Measurements from ENCODE around the gene ZBTB49. TPM values are rescaled to one million over a fixed set of nuclear protein-coding genes. Genes with fewer than 3 reads are reported as not detected.

The ZBTB49 gene
- total RNA-seq, 1 donor from 2014 or later: 4.8 TPM

GRCh38 chr4:4281787-4282186 is 8.3 kb upstream of the ZBTB49 start:
- H3K36me3 Mint-ChIP-seq (ENCODE audit: unreplicated experiment): no peaks in the 10 kb centered on the region
- no peak for DNase-seq
- TF ChIP-seq CTCF (IDR thresholded peaks at IDR 0.05; ENCODE audit: partially characterized antibody, unreplicated experiment): no peak
- no peaks in the 10 kb centered on the region for H3K27me3 Mint-ChIP-seq (ENCODE audit: unreplicated experiment)
- no peaks in the 10 kb centered on the region for H3K4me1 Mint-ChIP-seq (ENCODE audit: low read depth, unreplicated experiment)
- no peak overlapping the region for H3K27ac Mint-ChIP-seq (ENCODE audit: unreplicated experiment)
- H3K9me3 Mint-ChIP-seq (ENCODE audit: unreplicated experiment): no peaks in the 10 kb centered on the region
- no peak overlapping the region for H3K4me3 Mint-ChIP-seq (ENCODE audit: unreplicated experiment)

- no peak overlapping the region for H3K4me3 Mint-ChIP-seq (ENCODE audit: unreplicated experiment)
- H3K4me1 Mint-ChIP-seq (ENCODE audit: low read depth, unreplicated experiment): peaks cover 3% of the 10 kb centered on the region
- TF ChIP-seq CTCF (IDR thresholded peaks at IDR 0.05; ENCODE audit: partially characterized antibody, unreplicated experiment): no peak
- no peak overlapping the region for H3K27ac Mint-ChIP-seq (ENCODE audit: unreplicated experiment)
- H3K27me3 Mint-ChIP-seq (ENCODE audit: unreplicated experiment): no peaks in the 10 kb centered on the region
- no peak for DNase-seq
- H3K36me3 Mint-ChIP-seq (ENCODE audit: unreplicated experiment): no peaks in the 10 kb centered on the region
- no peaks in the 10 kb centered on the region for H3K9me3 Mint-ChIP-seq (ENCODE audit: unreplicated experiment)
Observed at GRCh38 chr4:4284827-4285618, 5.0 kb upstream of the ZBTB49 start.

GRCh38 chr4:4288098-4288497 is 2.0 kb upstream of the ZBTB49 start:
- no peaks in the 10 kb centered on the region for H3K36me3 Mint-ChIP-seq (ENCODE audit: unreplicated experiment)
- no peak for DNase-seq
- peaks cover 4% of the 10 kb centered on the region for H3K9me3 Mint-ChIP-seq (ENCODE audit: unreplicated experiment)
- H3K27me3 Mint-ChIP-seq (ENCODE audit: unreplicated experiment): no peaks in the 10 kb centered on the region
- H3K4me1 Mint-ChIP-seq (ENCODE audit: low read depth, unreplicated experiment): peaks cover 5% of the 10 kb centered on the region
- H3K4me3 Mint-ChIP-seq (ENCODE audit: unreplicated experiment): no peak overlapping the region
- no peak overlapping the region for H3K27ac Mint-ChIP-seq (ENCODE audit: unreplicated experiment)
- no peak for TF ChIP-seq CTCF (IDR thresholded peaks at IDR 0.05; ENCODE audit: partially characterized antibody, unreplicated experiment)

- H3K4me1 Mint-ChIP-seq (ENCODE audit: low read depth, unreplicated experiment): peaks cover 5% of the 10 kb centered on the region
- peak overlapping the region; percentile 94 for H3K4me3 Mint-ChIP-seq (ENCODE audit: unreplicated experiment)
- no peak for TF ChIP-seq CTCF (IDR thresholded peaks at IDR 0.05; ENCODE audit: partially characterized antibody, unreplicated experiment)
- no peaks in the 10 kb centered on the region for H3K27me3 Mint-ChIP-seq (ENCODE audit: unreplicated experiment)
- no peaks in the 10 kb centered on the region for H3K36me3 Mint-ChIP-seq (ENCODE audit: unreplicated experiment)
- H3K9me3 Mint-ChIP-seq (ENCODE audit: unreplicated experiment): peaks cover 4% of the 10 kb centered on the region
- no peak for DNase-seq
- no peak overlapping the region for H3K27ac Mint-ChIP-seq (ENCODE audit: unreplicated experiment)
Observed at GRCh38 chr4:4289055-4289454, 996 bp upstream of the ZBTB49 start.

- Mint-ChIP-seq H3K36me3 (ENCODE audit: unreplicated experiment) (no peaks in the 10 kb centered on the region), H3K9me3 (ENCODE audit: unreplicated experiment) (peaks cover 4% of the 10 kb centered on the region), H3K4me3 (ENCODE audit: unreplicated experiment) (peak overlapping the region; percentile 94), H3K4me1 (ENCODE audit: low read depth, unreplicated experiment) (peaks cover 5% of the 10 kb centered on the region), H3K27ac (ENCODE audit: unreplicated experiment) (no peak overlapping the region), H3K27me3 (ENCODE audit: unreplicated experiment) (no peaks in the 10 kb centered on the region)
- TF ChIP-seq CTCF (IDR thresholded peaks at IDR 0.05; ENCODE audit: partially characterized antibody, unreplicated experiment): no peak
- DNase-seq: peak; percentile 27
Observed at GRCh38 chr4:4289597-4289940, 482 bp upstream of the ZBTB49 start.

Data from glutamatergic neuron (in vitro differentiated cells).